Gastrocnemius medialis (tissue), 4 donors: Measurements from ENCODE around the gene TAS2R1. TPM values are rescaled to one million over a fixed set of nuclear protein-coding genes. Genes with fewer than 3 reads are reported as not detected.

ENCODE experiments used
- ATAC-seq, 2 donors: fragments of 150-250 bp; one replicate each; pipeline ENCODE4 v1.9.1; 2016
- DNase-seq, 2 donors: peaks; one replicate each; pipeline ENCODE4 v3.0.0-alpha.2; 2019
- H3K27ac ChIP-seq, 4 donors: fragments of 200-600 bp; sonication (generic); 1 replicate in 1 of 4; 2 replicates in 3 of 4; pipeline ENCODE4 v1.5.1; 2016 to 2018; ENCODE audit warnings: mild to moderate bottlenecking in 2 of 4, moderate library complexity in 1 of 4
- H3K27me3 ChIP-seq, 3 donors: fragments of 200-600 bp; sonication (generic) in 2 of 3; 1 replicate in 1 of 3; 2 replicates in 2 of 3; pipeline versions ENCODE4 v1.5.1 to v1.6.0; 2016 to 2019; ENCODE audit warnings: mild to moderate bottlenecking in 1 of 3, moderate library complexity in 1 of 3
- H3K36me3 ChIP-seq, 2 donors: fragments of 200-600 bp; sonication (generic) in 1 of 2; one replicate each; pipeline ENCODE4 v1.5.1; 2017 to 2018
- H3K4me1 ChIP-seq, 2 donors: fragments of 200-600 bp; sonication (generic) in 1 of 2; one replicate each; pipeline ENCODE4 v1.5.1; 2016 to 2017; ENCODE audit warnings: mild to moderate bottlenecking in 2 of 2
- H3K4me3 ChIP-seq, 4 donors: fragments of 200-600 bp; sonication (generic) in 3 of 4; 1 replicate in 1 of 4; 2 replicates in 3 of 4; pipeline ENCODE4 v1.5.1; 2016 to 2019; ENCODE audit warnings: mild to moderate bottlenecking in 2 of 4
- H3K9me3 ChIP-seq, 3 donors: fragments of 200-600 bp; sonication (generic) in 2 of 3; 1 replicate in 1 of 3; 2 replicates in 2 of 3; pipeline ENCODE4 v1.5.1; 2016 to 2019
- CTCF ChIP-seq, 5 experiments: fragments of 450-650 bp in 3 of 5; fragments of 200-600 bp in 2 of 5; sonication (generic) in 2 of 5; IDR thresholded peaks in 4 of 5; conservative IDR thresholded peaks in 1 of 5; 1 replicate in 4 of 5; 2 replicates in 1 of 5; pipeline ENCODE4 v1.5.1; 2016 to 2019; ENCODE audit warnings: antibody characterized with exemption in 5 of 5, mild to moderate bottlenecking in 3 of 5, moderate library complexity in 3 of 5
- POLR2A ChIP-seq, 2 donors: fragments of 450-650 bp; IDR thresholded peaks; one replicate each; pipeline ENCODE4 v1.6.1; 2017; ENCODE audit warnings: antibody characterized with exemption in 2 of 2, mild to moderate bottlenecking in 2 of 2, moderate library complexity in 2 of 2
- in situ Hi-C, 4 donors: fragments of 200-750 bp; cut with MboI; loops; one replicate each; pipeline versions ENCODE4 v1.15.0 to v1.8.0; 2017; ENCODE audit warnings: low sequenced_read_pairs in 4 of 4
- intact Hi-C: fragments of 100-400 bp; cut with DNase I; formaldehyde crosslinking; loops from one replicate; pipeline ENCODE4 v1.15.1; 2023; ENCODE audit warnings: low total_unique reads
- total RNA-seq, 4 donors: library from RNA; depleted of rRNA; stranded (reverse); fragments of >200 nt; gene quantifications; one replicate each; pipeline versions ENCODE4 v1.1.0 to v1.2.3, GENCODE V29; 2016

TAS2R1 gene
- total RNA-seq, 4 donors from 2014 or later, result not detected

GRCh38 chr5:9615331-9615730 is 14.8 kb downstream of the TAS2R1 start:
- no peak for ATAC-seq
- intact Hi-C loops, result no loop called here

GRCh38 chr5:9613360-9613759 is 16.8 kb downstream of the TAS2R1 start:
- no peak for ATAC-seq
- intact Hi-C loops, result no loop called here
- H3K27me3 ChIP-seq, result no peaks in the 10 kb centered on the region
- no peak for DNase-seq
- H3K36me3 ChIP-seq, result no peaks in the 10 kb centered on the region
- H3K27ac ChIP-seq, result no peak overlapping the region
- H3K4me3 ChIP-seq, result no peak overlapping the region
- TF ChIP-seq CTCF (IDR thresholded peaks at IDR 0.05 in 4 of 5, conservative IDR thresholded peaks at IDR 0.05 in 1 of 5) (no peak), POLR2A (IDR thresholded peaks at IDR 0.05) (no peak)
- no peaks in the 10 kb centered on the region for H3K9me3 ChIP-seq
- in situ Hi-C loops, result no loop called here
- no peaks in the 10 kb centered on the region for H3K4me1 ChIP-seq

More at GRCh38 chr5:9615331-9615730, 14.8 kb downstream of the TAS2R1 start:
- TF ChIP-seq CTCF (IDR thresholded peaks at IDR 0.05 in 4 of 5, conservative IDR thresholded peaks at IDR 0.05 in 1 of 5), result no peak
- no peak for TF ChIP-seq POLR2A (IDR thresholded peaks at IDR 0.05)
- Histone ChIP-seq H3K9me3 (no peaks in the 10 kb centered on the region), H3K4me1 (no peaks in the 10 kb centered on the region), H3K4me3 (no peak overlapping the region), H3K36me3 (no peaks in the 10 kb centered on the region), H3K27me3 (no peaks in the 10 kb centered on the region), H3K27ac (no peak overlapping the region)
- DNase-seq, result no peak
- in situ Hi-C loops, result no loop called here

GRCh38 chr5:9610969-9611368 is 19.2 kb downstream of the TAS2R1 start:
- DNase-seq (no peak), ATAC-seq (no peak)
- Histone ChIP-seq H3K4me3 (no peak overlapping the region), H3K9me3 (no peaks in the 10 kb centered on the region), H3K27ac (no peak overlapping the region), H3K4me1 (no peaks in the 10 kb centered on the region), H3K27me3 (no peaks in the 10 kb centered on the region), H3K36me3 (no peaks in the 10 kb centered on the region)
- in situ Hi-C loops, result no loop called here
- TF ChIP-seq POLR2A (IDR thresholded peaks at IDR 0.05) (no peak), CTCF (IDR thresholded peaks at IDR 0.05 in 4 of 5, conservative IDR thresholded peaks at IDR 0.05 in 1 of 5) (no peak)
- intact Hi-C loops, result no loop called here

- intact Hi-C loops, result no loop called here
- H3K27ac ChIP-seq, result no peak overlapping the region
- DNase-seq (no peak), ATAC-seq (no peak)
- TF ChIP-seq CTCF (IDR thresholded peaks at IDR 0.05 in 4 of 5, conservative IDR thresholded peaks at IDR 0.05 in 1 of 5) (no peak), POLR2A (IDR thresholded peaks at IDR 0.05) (no peak)
- in situ Hi-C loops, result no loop called here
- no peak overlapping the region for H3K4me3 ChIP-seq
- no peaks in the 10 kb centered on the region for H3K4me1 ChIP-seq
- H3K36me3 ChIP-seq, result no peaks in the 10 kb centered on the region
- no peaks in the 10 kb centered on the region for H3K27me3 ChIP-seq
- no peaks in the 10 kb centered on the region for H3K9me3 ChIP-seq
Measured at GRCh38 chr5:9610364-9610763, 19.8 kb downstream of the TAS2R1 start.

- H3K4me1 ChIP-seq, result no peaks in the 10 kb centered on the region
- intact Hi-C loops (no loop called here), in situ Hi-C loops (no loop called here)
- TF ChIP-seq CTCF (IDR thresholded peaks at IDR 0.05 in 4 of 5, conservative IDR thresholded peaks at IDR 0.05 in 1 of 5) (no peak), POLR2A (IDR thresholded peaks at IDR 0.05) (no peak)
- no peak for DNase-seq
- ATAC-seq, result no peak
- H3K27me3 ChIP-seq, result no peaks in the 10 kb centered on the region
- H3K36me3 ChIP-seq, result no peaks in the 10 kb centered on the region
- no peaks in the 10 kb centered on the region for H3K9me3 ChIP-seq
- no peak overlapping the region for H3K27ac ChIP-seq
- no peak overlapping the region for H3K4me3 ChIP-seq
Measured at GRCh38 chr5:9608093-9608492, 22.1 kb downstream of the TAS2R1 start.
